B cell (primary cell): ENCODE results near the gene SHC3.

ENCODE experiments used
- CTCF ChIP-seq: fragments of 200-600 bp; IDR thresholded peaks from one replicate; pipeline ENCODE4 v1.8.0; 2022; ENCODE audit warnings: antibody characterized with exemption, mild to moderate bottlenecking
- EZH2 ChIP-seq: IDR thresholded peaks from 2 replicates; pipeline ENCODE4 v1.6.1; 2012; ENCODE audit warnings: borderline replicate concordance, low read depth, mild to moderate bottlenecking, moderate library complexity, low read length; ENCODE audit not compliant: insufficient read depth, poor library complexity, severe bottlenecking

- TF ChIP-seq CTCF = no peak
- TF ChIP-seq EZH2 = no peak
Observed at GRCh38 chr9:89039664-89040063, 139.0 kb downstream of the SHC3 start.
